SK-N-MC (cell line): ENCODE results near the gene PDIK1L.

Experiments used
- EZH2 ChIP-seq: fragments of 200-600 bp; sonication (generic); IDR thresholded peaks from one replicate; pipeline ENCODE4 v1.6.1; 2017; ENCODE audit warnings: antibody characterized with exemption
- FOXP2 ChIP-seq: optimal IDR thresholded peaks from 2 replicates; pipeline ENCODE3; 2011; ENCODE audit warnings: mild to moderate bottlenecking, moderate library complexity; ENCODE audit not compliant: insufficient read depth; ENCODE audit errors: extremely low read length, control extremely low read depth
- POLR2AphosphoS5 ChIP-seq: IDR thresholded peaks from 2 replicates; pipeline ENCODE4 v1.6.1; 2012; ENCODE audit warnings: mild to moderate bottlenecking, low read depth, low read length, borderline replicate concordance

GRCh38 chr1:26132128-26132833, 20.7 kb downstream of the PDIK1L start:
- TF ChIP-seq POLR2AphosphoS5, result no peak
- TF ChIP-seq EZH2, result no peak
- no peak for TF ChIP-seq FOXP2
